ENCODE results near the gene KCND3.
"Not testable (repeated sequence)": the region's sequence is repeated elsewhere in the genome, so short reads cannot be mapped to it uniquely, and the experiment has no call there.

DNA sequence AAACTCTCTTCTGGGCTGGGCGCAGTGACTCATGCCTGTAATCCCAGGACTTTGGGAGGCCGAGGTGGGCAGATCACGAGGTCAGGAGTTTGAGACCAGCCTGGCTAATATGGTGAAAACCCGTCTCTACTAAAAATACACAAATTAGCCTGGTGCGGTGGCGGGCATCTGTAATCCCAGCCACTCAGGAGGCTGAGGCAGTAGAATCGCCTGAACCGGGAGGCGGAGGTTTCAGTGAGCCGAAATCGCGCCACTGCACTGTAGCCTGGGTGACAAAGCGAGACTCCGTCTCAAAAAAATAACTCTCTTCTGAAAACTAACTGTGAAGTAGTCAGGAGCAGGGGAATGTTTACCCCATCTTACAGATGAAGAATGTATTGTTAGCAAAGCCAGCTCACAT is 247.2 kb downstream of the KCND3 start:
- TF ChIP-seq RAD21, SP1 (IDR thresholded peaks at IDR 0.05): not testable (repeated sequence)
